RCC 7860 (cell line): ENCODE data around the gene LHFPL6.

Experiments used
- DNase-seq: peaks from one replicate; pipeline ENCODE4 v3.0.0-alpha.2; 2015; ENCODE audit warnings: low spot score
- FAIRE-seq: peaks from 2 replicates; lab custom pipeline; 2012; peaks lifted over from hg19 to GRCh38; lab: Jason Lieb, UNC

Gene LHFPL6

GRCh38 chr13:39481491-39481890 is 121.5 kb downstream of the LHFPL6 start:
- DNase-seq (no peak), FAIRE-seq (no peak)

- FAIRE-seq (no peak), DNase-seq (no peak)
These were observed 128.4 kb downstream of the LHFPL6 start for GRCh38 chr13:39474600-39474999.

GRCh38 chr13:39469676-39470075 is 133.3 kb downstream of the LHFPL6 start:
- FAIRE-seq (no peak), DNase-seq (no peak)

GRCh38 chr13:39468306-39468705 is 134.7 kb downstream of the LHFPL6 start:
- no peak for FAIRE-seq
- DNase-seq, result no peak

GRCh38 chr13:39463611-39464010 is 139.4 kb downstream of the LHFPL6 start:
- FAIRE-seq, result no peak
- no peak for DNase-seq

- DNase-seq, result no peak
These were observed 140.1 kb downstream of the LHFPL6 start for GRCh38 chr13:39462906-39463305.

GRCh38 chr13:39462428-39462827 is 140.6 kb downstream of the LHFPL6 start:
- FAIRE-seq, result no peak
- no peak for DNase-seq

More at GRCh38 chr13:39462906-39463305, 140.1 kb downstream of the LHFPL6 start:
- no peak for FAIRE-seq

- DNase-seq, result no peak
- no peak for FAIRE-seq
These were observed 141.2 kb downstream of the LHFPL6 start for GRCh38 chr13:39461685-39462266.

GRCh38 chr13:39457274-39457673 is 145.7 kb downstream of the LHFPL6 start:
- DNase-seq (no peak), FAIRE-seq (no peak)

- FAIRE-seq, result no peak
- no peak for DNase-seq
These were observed 147.3 kb downstream of the LHFPL6 start for GRCh38 chr13:39455521-39456175.

GRCh38 chr13:39452834-39453233 is 150.2 kb downstream of the LHFPL6 start:
- FAIRE-seq, result no peak

GRCh38 chr13:39452417-39452816 is 150.6 kb downstream of the LHFPL6 start:
- FAIRE-seq (no peak), DNase-seq (no peak)

More at GRCh38 chr13:39452834-39453233, 150.2 kb downstream of the LHFPL6 start:
- DNase-seq, result no peak

- no peak for DNase-seq
These were observed 151.1 kb downstream of the LHFPL6 start for GRCh38 chr13:39451860-39452301.

GRCh38 chr13:39451301-39451700 is 151.7 kb downstream of the LHFPL6 start:
- FAIRE-seq (no peak), DNase-seq (no peak)

More at GRCh38 chr13:39451860-39452301, 151.1 kb downstream of the LHFPL6 start:
- no peak for FAIRE-seq

GRCh38 chr13:39450176-39450575 is 152.8 kb downstream of the LHFPL6 start:
- FAIRE-seq, result no peak
- no peak for DNase-seq

GRCh38 chr13:39448834-39449233 is 154.2 kb downstream of the LHFPL6 start:
- DNase-seq, result no peak

GRCh38 chr13:39446865-39447264 is 156.1 kb downstream of the LHFPL6 start:
- FAIRE-seq (no peak), DNase-seq (no peak)

More at GRCh38 chr13:39448834-39449233, 154.2 kb downstream of the LHFPL6 start:
- FAIRE-seq, result no peak

GRCh38 chr13:39444866-39445265 is 158.1 kb downstream of the LHFPL6 start:
- FAIRE-seq (no peak), DNase-seq (no peak)

- DNase-seq (no peak), FAIRE-seq (no peak)
These were observed 169.3 kb downstream of the LHFPL6 start for GRCh38 chr13:39433651-39434050.

- no peak for FAIRE-seq
- no peak for DNase-seq
These were observed 170.8 kb downstream of the LHFPL6 start for GRCh38 chr13:39432196-39432595.

GRCh38 chr13:39422845-39423565 is 180.0 kb downstream of the LHFPL6 start:
- FAIRE-seq, result no peak
- DNase-seq, result no peak

GRCh38 chr13:39419876-39420275 is 183.1 kb downstream of the LHFPL6 start:
- DNase-seq, result no peak

More at GRCh38 chr13:39419876-39420275, 183.1 kb downstream of the LHFPL6 start:
- no peak for FAIRE-seq
